Measurements from ENCODE around the gene GRIK4.

Gene GRIK4

DNA sequence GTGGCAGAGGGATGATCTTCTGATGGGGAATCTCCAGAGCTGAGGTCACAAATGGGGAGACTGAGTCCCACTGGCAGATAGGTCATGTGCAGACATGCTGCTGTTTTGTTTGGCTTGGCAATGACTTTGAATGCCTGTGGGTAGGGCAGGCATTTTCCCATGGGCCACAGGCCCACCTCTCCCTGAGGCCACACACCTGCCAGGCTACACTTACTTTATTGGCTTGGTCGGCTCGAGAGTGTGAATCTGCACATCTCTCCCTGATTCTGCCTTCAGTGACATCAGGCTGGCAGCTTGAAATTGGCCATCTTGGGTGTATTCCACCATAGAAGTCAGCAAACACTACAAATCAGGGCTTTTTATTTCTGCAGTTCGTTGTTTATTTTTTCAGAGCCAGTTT, 91.5 kb downstream of the GRIK4 start:
- no peak for DNase-seq (ENCODE audit: low read depth)
- TF ChIP-seq CTCF (conservative IDR thresholded peaks at IDR 0.05; ENCODE audit: low read length): no peak
- H3K4me3 ChIP-seq (ENCODE audit: low read length): no peak overlapping the region

DNA sequence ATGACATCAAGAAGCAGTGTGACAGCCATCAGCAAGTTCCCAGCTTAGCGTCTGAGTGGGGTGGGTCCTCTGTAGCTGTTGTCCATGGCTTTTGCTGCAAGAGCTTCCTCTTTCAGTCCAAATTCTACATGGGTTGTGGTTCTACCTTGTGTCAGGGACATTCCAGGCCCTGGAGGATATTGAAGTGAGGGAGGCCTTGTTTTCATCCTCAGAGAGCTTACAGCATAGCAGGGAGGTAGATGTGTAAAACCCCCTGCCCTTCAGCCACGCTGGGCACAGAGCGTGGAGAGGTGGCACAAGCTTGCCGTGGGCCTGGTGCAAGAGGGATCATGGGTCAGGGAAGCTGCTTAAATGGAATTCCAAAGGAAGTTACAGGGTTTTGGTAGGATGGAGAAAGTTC, 93.9 kb downstream of the GRIK4 start:
- H3K4me3 ChIP-seq (ENCODE audit: low read length): no peak overlapping the region
- no peak for DNase-seq (ENCODE audit: low read depth)
- no peak for TF ChIP-seq CTCF (conservative IDR thresholded peaks at IDR 0.05; ENCODE audit: low read length)

- DNase-seq (ENCODE audit: low read depth): no peak
- no peak overlapping the region for H3K4me3 ChIP-seq (ENCODE audit: low read length)
- no peak for TF ChIP-seq CTCF (conservative IDR thresholded peaks at IDR 0.05; ENCODE audit: low read length)
These were observed 94.9 kb downstream of the GRIK4 start for GRCh38 chr11:120606211-120607010.

DNA sequence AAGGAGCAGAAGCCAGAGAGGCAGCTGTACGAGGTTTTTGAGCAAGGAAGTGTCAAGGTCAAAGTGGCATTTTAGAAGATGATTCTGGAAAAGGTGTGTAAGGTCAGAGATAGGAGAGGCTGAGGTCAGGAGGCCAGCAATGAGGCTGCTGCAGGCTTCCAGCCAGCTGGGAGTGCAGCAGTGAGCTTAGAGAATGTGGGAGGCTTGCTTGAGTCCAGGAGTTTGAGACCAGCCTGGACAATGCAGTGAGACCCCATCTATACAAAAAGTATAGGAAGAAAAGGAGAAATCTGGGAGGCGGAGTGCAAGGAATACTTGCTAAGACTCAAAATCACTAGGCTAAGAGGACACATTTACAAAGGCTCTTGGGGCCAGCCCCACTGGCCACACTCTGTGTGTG, 96.5 kb downstream of the GRIK4 start:
- H3K4me3 ChIP-seq (ENCODE audit: low read length): no peak overlapping the region
- no peak for TF ChIP-seq CTCF (conservative IDR thresholded peaks at IDR 0.05; ENCODE audit: low read length)

DNA sequence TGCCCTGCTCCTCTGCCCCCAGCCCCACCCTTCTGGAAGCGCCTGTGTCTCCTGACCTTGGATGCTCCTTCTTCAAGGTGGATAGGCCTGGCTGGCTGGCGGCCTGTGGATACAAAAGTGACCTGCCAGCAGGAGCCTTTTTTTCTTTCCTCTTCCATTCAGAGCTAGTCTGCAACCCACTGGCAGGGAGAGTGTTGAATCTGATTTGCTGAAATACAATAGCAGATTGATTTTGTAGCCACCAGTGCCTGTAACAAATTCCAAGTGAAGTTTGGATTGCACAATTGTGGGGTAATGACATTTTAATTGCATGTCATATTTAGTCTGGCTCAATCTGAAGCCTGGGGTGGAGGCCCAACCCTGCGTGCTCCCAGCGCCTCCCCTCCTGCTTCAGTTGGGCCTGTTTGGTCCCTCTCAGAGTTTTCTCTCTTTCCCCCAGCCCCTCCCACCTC, 97.2 kb downstream of the GRIK4 start:
- no peak for TF ChIP-seq CTCF (conservative IDR thresholded peaks at IDR 0.05; ENCODE audit: low read length)
- DNase-seq (ENCODE audit: low read depth): peak; percentile 40
- H3K4me3 ChIP-seq (ENCODE audit: low read length): no peak overlapping the region

More for the DNA sequence above, 96.5 kb downstream of the GRIK4 start:
- DNase-seq (ENCODE audit: low read depth): no peak

DNA sequence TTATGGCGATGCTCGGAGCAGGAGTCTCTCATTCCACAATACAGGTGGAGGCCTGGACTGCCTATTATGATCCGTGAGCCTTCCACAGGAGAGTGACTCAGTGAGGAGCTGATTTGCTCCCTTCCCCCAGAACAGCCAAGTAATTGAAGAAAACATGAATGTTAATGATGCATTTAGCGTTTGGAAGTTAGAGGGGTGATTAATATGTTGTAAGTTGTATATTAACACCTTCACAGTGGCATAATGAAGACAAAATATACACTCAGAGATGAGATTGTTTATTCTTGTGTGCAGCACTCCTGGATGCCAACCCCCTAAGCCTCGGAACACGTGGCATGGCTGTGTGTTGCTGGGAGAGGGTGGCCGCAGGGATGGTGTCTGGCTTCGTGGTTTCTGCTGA, 98.6 kb downstream of the GRIK4 start:
- H3K4me3 ChIP-seq (ENCODE audit: low read length): no peak overlapping the region
- no peak for DNase-seq (ENCODE audit: low read depth)
- no peak for TF ChIP-seq CTCF (conservative IDR thresholded peaks at IDR 0.05; ENCODE audit: low read length)

DNA sequence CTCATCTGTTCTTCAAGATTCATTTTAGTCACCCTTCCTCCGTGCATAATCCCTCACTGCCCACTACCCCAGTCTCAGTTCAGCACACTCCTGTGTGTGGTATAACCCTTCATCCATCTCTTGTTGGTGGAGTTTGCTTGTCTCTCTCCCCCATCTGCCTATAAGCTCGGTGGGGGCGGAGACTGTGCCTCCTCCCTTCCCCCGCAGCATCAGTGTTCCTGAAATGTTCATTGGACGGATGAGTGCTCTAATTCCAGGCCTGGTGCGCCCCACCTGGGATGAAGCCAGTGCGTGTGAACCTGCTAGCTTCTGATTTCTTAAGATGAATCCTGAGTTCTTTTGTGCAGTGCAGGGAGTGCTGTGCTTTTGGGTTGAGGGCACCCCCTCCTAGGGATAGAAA, 100.0 kb downstream of the GRIK4 start:
- no peak overlapping the region for H3K4me3 ChIP-seq (ENCODE audit: low read length)
- DNase-seq (ENCODE audit: low read depth): no peak
- TF ChIP-seq CTCF (conservative IDR thresholded peaks at IDR 0.05; ENCODE audit: low read length): no peak
